Uterus (tissue), 4 donors: ENCODE data around the gene TUBB6. TPM values are rescaled to one million over a fixed set of nuclear protein-coding genes. Genes with fewer than 3 reads are reported as not detected.

Experiments used
- DNase-seq, 2 donors: peaks; one replicate each; pipeline ENCODE4 v3.0.0-alpha.2; 2019 to 2020
- H3K27ac ChIP-seq, 2 donors: fragments of 200-600 bp; sonication (generic); 1 replicate in 1 of 2; 2 replicates in 1 of 2; pipeline ENCODE4 v1.5.1; 2016 to 2018
- H3K27me3 ChIP-seq, 2 donors: fragments of 200-600 bp; sonication (generic); one replicate each; pipeline ENCODE4 v1.5.1; 2018 to 2019; ENCODE audit warnings: control low read depth in 1 of 2
- H3K36me3 ChIP-seq, 2 donors: fragments of 200-600 bp; sonication (generic); one replicate each; pipeline ENCODE4 v1.5.1; 2019; ENCODE audit warnings: control low read depth in 1 of 2
- H3K4me1 ChIP-seq, 2 donors: fragments of 200-600 bp; sonication (generic); one replicate each; pipeline ENCODE4 v1.5.1; 2018 to 2019; ENCODE audit warnings: control low read depth in 1 of 2
- H3K4me3 ChIP-seq, 2 donors: fragments of 200-600 bp; sonication (generic); 1 replicate in 1 of 2; 2 replicates in 1 of 2; pipeline ENCODE4 v1.5.1; 2018 to 2019; ENCODE audit warnings: mild to moderate bottlenecking in 1 of 2
- H3K9me3 ChIP-seq, 2 donors: fragments of 200-600 bp; sonication (generic); one replicate each; pipeline ENCODE4 v1.5.1; 2019; ENCODE audit warnings: control low read depth in 1 of 2
- CTCF ChIP-seq, 4 experiments: fragments of 200-600 bp in 2 of 4; fragments of 450-650 bp in 2 of 4; sonication (generic) in 2 of 4; IDR thresholded peaks; one replicate each; pipeline ENCODE4 v1.5.1; 2016 to 2019; ENCODE audit warnings: antibody characterized with exemption in 4 of 4, mild to moderate bottlenecking in 2 of 4, moderate library complexity in 1 of 4
- POLR2A ChIP-seq, 2 donors: fragments of 450-650 bp; IDR thresholded peaks; one replicate each; pipeline ENCODE4 v1.6.1; 2016; ENCODE audit warnings: antibody characterized with exemption in 2 of 2, mild to moderate bottlenecking in 1 of 2, moderate library complexity in 1 of 2
- intact Hi-C: fragments of 100-400 bp; cut with DNase I; formaldehyde crosslinking; loops from one replicate; pipeline ENCODE4 v1.15.1; 2023; ENCODE audit warnings: low total_unique reads
- total RNA-seq, 4 donors: library from RNA; depleted of rRNA in 3 of 4; stranded (reverse); fragments of >200 nt in 3 of 4; gene quantifications; one replicate each; pipeline versions ENCODE4 v1.1.0 to v1.2.4, GENCODE V29; 2014 to 2023
- donor health status: DM: yes; HTN: yes; CAD: no.

The TUBB6 gene
- total RNA-seq, 4 donors from 2014 or later: 222 to 456 (median 280) TPM

- Histone ChIP-seq H3K4me3 (no peak overlapping the region), H3K36me3 (no peaks in the 10 kb centered on the region), H3K27ac (no peak overlapping the region), H3K4me1 (no peaks in the 10 kb centered on the region), H3K9me3 (no peaks in the 10 kb centered on the region), H3K27me3 (no peaks in the 10 kb centered on the region)
- no peak for TF ChIP-seq CTCF (IDR thresholded peaks at IDR 0.05)
- intact Hi-C loops: no loop called here
- no peak for DNase-seq
These were observed 51.5 kb downstream of the TUBB6 start for GRCh38 chr18:12359515-12359927.

GRCh38 chr18:12361770-12362378, 53.8 kb downstream of the TUBB6 start:
- intact Hi-C loops: no loop called here
- Histone ChIP-seq H3K9me3 (no peaks in the 10 kb centered on the region), H3K4me1 (no peaks in the 10 kb centered on the region), H3K27me3 (no peaks in the 10 kb centered on the region), H3K4me3 (no peak overlapping the region), H3K27ac (no peak overlapping the region), H3K36me3 (no peaks in the 10 kb centered on the region)
- no peak for TF ChIP-seq POLR2A (IDR thresholded peaks at IDR 0.05)
- TF ChIP-seq CTCF (IDR thresholded peaks at IDR 0.05): no peak
- DNase-seq: no peak

- H3K4me1 ChIP-seq: no peaks in the 10 kb centered on the region
- no peak for DNase-seq
- H3K9me3 ChIP-seq: no peaks in the 10 kb centered on the region
- no peak overlapping the region for H3K27ac ChIP-seq
- no peak for TF ChIP-seq POLR2A (IDR thresholded peaks at IDR 0.05)
- no peak for TF ChIP-seq CTCF (IDR thresholded peaks at IDR 0.05)
- intact Hi-C loops: no loop called here
- no peaks in the 10 kb centered on the region for H3K27me3 ChIP-seq
- H3K4me3 ChIP-seq: no peak overlapping the region
- no peaks in the 10 kb centered on the region for H3K36me3 ChIP-seq
These were observed 54.6 kb downstream of the TUBB6 start for GRCh38 chr18:12362473-12363174.

GRCh38 chr18:12366379-12366778, 58.3 kb downstream of the TUBB6 start:
- H3K27ac ChIP-seq: no peak overlapping the region
- no peaks in the 10 kb centered on the region for H3K4me1 ChIP-seq
- no peaks in the 10 kb centered on the region for H3K27me3 ChIP-seq
- no peaks in the 10 kb centered on the region for H3K36me3 ChIP-seq
- no peaks in the 10 kb centered on the region for H3K9me3 ChIP-seq
- H3K4me3 ChIP-seq: no peak overlapping the region
- intact Hi-C loops: no loop called here
- TF ChIP-seq CTCF (IDR thresholded peaks at IDR 0.05) (no peak), POLR2A (IDR thresholded peaks at IDR 0.05) (no peak)
- DNase-seq: no peak

- intact Hi-C loops: no loop called here
- Histone ChIP-seq H3K27me3 (no peaks in the 10 kb centered on the region), H3K27ac (no peak overlapping the region), H3K36me3 (no peaks in the 10 kb centered on the region), H3K9me3 (no peaks in the 10 kb centered on the region), H3K4me1 (no peaks in the 10 kb centered on the region), H3K4me3 (no peak overlapping the region)
- no peak for DNase-seq
- no peak for TF ChIP-seq CTCF (IDR thresholded peaks at IDR 0.05)
- TF ChIP-seq POLR2A (IDR thresholded peaks at IDR 0.05): no peak
These were observed 58.7 kb downstream of the TUBB6 start for GRCh38 chr18:12366784-12367183.
